Effector CD4-positive, alpha-beta T cell (primary cell): ENCODE measurements around the gene SDHB.

Source experiments
- DNase-seq: peaks from one replicate; pipeline ENCODE4 v3.0.0-alpha.2; 2020

SDHB gene

DNA sequence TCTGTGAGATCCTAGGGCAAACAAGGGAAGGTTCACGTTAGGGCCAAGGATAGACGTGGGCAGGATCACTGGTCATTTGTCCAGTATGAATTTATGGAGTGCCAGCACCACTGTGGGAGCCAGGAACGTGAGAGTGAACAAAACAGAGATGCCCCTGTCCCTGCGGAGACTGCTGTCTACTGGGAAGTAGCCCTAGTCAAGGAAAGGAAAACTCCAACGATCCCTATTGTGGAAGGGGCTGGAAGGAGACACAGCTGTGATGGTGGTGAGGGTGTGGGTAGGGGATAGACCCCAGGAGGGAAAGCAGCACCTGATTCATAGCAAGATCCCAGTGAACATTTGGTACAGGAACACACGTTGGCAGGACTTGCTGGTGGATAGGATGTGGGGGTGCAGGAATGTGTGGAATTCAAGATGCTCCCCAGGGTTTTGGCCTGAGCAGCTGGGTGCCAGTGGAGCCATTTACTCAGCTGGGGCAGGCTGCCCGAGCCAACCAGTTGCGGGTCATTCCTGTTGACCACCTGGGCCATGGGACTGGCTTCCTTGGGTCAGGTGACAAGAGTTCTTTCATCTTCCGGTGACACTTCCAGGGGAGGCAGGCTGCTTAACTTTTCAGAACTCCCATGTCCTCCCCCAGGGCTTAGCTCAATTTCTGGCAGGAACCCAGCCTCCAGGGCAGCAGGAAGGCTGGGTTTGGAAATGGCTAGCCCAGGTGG lies 40.9 kb downstream of the SDHB start:
- no peak for DNase-seq

- DNase-seq, result peak; percentile 79
Measured at GRCh38 chr1:17011439-17012307, 42.2 kb downstream of the SDHB start, which contains the start of gene ATP13A2. ATP13A2 (minus strand) TSS chr1:17011928; CDS start chr1:17011738, 190 bp downstream.

- no peak for DNase-seq
Measured at GRCh38 chr1:17011092-17011438, 42.8 kb downstream of the SDHB start.

DNA sequence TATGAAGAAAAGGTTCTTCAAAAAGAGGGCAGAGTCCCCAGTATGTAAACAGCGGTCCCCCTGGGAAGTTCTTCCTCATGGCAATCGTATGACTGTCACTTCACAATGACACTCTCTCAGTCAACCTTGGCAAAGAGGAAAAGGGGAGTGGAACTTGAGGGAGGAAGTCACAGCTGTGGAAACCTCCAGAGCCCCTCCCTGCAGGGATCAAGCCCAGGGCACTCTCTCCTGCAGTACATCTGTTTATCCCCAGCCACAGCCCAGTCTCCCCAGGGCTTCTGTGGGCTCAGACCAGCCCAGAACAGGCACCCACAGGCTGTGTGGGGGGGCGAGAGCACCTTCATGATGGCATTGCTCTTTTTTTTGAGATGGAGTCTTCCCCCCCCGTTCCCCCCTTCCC lies 44.1 kb downstream of the SDHB start:
- DNase-seq, result no peak

GRCh38 chr1:17008208-17008855 lies 45.5 kb downstream of the SDHB start:
- DNase-seq, result no peak

GRCh38 chr1:17007121-17007520 lies 46.7 kb downstream of the SDHB start:
- DNase-seq, result no peak

DNA sequence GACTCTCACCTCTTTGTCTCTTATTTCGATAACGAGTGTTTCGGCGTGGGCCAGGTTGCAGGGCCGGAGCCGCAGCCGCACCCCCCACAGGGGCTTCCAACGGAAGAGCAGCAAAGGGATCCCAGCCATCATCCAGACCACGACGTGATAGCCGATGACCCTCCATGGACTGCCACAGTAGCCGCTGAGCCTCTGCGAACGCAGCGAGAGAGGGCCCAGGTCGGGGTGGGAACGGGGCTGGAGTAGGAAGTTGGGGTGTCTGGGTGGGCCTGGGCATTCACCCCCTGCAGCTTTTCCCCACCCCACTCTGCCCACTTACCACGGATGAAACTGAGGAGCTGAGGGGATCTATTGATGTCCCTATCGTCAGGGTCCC lies 48.5 kb downstream of the SDHB start:
- DNase-seq, result no peak

GRCh38 chr1:17004466-17005364 lies 49.1 kb downstream of the SDHB start:
- DNase-seq, result no peak

DNA sequence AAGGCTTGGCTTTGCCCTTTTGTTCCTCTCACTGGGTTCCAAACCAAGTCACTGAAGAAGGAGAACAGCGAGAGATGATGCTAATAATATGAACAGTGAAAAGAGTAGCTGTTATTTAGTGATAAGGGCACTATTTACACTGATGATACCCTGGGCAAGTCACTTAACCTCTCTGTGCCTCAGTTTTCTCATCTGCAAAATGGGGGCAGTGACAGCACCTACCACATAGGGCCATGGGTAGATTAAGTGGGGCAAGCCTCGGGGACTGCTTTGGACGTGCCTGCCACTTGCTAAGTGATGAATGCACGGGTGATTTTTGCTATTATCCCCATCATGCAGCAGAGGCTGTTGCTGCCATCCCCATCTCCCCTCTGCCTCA lies 51.3 kb downstream of the SDHB start:
- no peak for DNase-seq

- DNase-seq, result no peak
Measured at GRCh38 chr1:17001760-17002523, 51.9 kb downstream of the SDHB start.

DNA sequence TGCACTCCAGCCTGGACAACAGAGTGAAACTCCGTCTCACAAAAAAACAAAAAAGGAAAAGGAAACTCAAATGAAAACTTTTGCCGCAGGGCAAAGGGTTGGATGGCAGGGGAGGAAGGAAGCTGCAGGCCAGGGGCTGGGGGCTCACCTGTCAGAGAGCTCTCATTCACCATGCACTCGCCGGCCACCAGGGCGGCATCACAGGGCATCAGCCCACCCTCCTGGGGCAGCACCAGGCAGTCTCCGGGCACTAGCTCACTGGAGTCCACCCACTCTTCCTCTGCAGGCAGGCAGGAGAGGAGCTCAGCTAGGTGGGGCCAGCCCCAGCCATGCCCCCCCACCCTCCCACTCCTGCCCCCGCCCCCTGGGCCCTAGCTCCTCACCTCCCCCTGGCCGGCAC lies 54.0 kb downstream of the SDHB start:
- DNase-seq, result no peak

DNA sequence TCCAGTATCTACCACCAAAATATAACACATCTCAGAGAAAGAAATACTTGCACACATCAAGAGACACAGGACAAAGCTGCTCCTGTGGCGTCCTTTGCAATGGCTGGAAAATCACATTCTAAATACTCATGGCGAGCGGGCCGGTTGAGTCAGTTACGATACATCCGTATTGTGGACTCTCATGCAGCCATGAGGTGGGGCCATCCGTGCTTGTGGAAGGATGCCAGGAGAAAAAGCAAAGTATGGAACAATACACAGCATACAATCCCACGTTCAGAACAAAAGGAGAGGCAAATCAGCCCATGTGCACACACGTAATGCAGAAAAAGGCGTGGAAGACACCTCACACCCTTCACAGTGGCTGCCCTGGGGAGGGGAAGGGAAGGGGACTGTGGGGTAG lies 55.2 kb downstream of the SDHB start:
- DNase-seq, result no peak

- no peak for DNase-seq
Measured at GRCh38 chr1:16996845-16997244, 57.0 kb downstream of the SDHB start.

DNA sequence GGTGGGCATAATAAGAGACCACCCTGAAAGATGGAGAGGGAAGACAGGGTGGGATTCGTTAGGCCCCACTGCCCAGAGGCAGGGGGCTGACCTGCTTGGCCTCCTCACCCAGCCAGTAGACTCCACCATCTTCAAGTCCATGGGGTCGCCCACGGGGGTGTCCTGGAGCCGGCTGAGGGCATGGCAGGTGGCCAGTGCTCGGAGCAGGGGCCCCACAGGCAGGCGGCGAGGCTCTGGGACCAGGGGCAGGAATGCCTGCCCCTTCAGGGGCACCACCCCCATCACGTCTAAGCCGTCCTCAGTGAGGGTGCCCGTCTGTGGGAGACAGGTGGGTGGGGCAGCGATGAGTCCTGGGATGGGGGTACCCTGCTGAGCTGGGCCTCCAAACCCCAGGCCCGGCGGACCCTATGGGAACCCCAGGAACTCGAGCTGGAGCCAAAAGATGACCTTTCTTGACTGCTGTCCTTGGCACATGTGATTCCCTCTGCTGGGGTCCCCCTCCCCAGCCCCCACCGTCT lies 60.3 kb downstream of the SDHB start:
- no peak for DNase-seq

- no peak for DNase-seq
Measured at GRCh38 chr1:16992675-16993074, 61.2 kb downstream of the SDHB start.

GRCh38 chr1:16992102-16992501 lies 61.7 kb downstream of the SDHB start:
- DNase-seq, result no peak

DNA sequence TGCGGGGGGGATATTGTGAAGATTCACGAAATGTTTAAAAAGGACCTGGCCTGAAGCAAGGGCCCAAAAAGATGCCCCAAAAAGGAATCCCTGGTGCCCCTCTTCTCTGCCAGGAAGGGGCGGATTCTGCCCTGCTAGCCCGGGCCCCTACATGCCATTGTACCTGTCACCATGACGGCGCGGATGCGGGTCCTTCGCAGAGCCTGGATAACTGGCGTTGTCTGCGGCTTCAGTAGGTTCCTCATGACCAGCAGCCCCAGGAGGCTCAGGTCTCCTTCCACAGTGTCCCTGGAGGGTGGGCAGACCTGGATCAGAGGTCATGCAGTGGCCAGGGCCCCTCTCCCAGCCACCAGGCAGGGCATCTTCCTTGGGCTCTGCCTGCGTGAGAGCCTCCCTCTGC lies 62.3 kb downstream of the SDHB start:
- no peak for DNase-seq

GRCh38 chr1:16989676-16990391 lies 64.0 kb downstream of the SDHB start:
- no peak for DNase-seq

GRCh38 chr1:16988210-16988609 lies 65.6 kb downstream of the SDHB start:
- DNase-seq, result no peak

- no peak for DNase-seq
Measured at GRCh38 chr1:16986962-16987361, 66.9 kb downstream of the SDHB start.

DNA sequence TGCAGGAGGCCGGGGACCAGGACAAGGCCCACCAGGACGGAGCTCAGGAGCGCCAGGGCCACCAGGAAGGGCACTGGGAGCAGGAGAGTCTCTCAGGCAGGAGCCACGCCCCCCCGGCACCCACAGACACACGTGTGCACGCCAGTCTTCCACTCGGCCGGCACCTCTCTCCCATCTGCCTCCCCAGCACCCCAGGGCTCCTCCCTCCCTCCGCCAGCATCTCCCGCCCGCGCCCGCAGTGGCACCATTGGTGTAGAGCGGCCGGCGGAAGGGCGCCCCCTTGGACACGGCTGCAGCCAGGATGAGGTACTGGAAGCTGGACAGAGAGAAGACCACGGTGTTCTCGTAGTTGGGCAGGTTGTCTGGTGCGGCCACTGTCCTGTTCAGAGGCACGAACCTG lies 67.3 kb downstream of the SDHB start:
- no peak for DNase-seq
